ENCODE results near the gene ATRIP.

Gene ATRIP

GRCh38 chr3:48505146-48505545 lies 58.6 kb downstream of the ATRIP start:
- DNase-seq = no peak

- DNase-seq = no peak
Observed at GRCh38 chr3:48505968-48506504, 59.5 kb downstream of the ATRIP start.

- DNase-seq = no peak
Observed at GRCh38 chr3:48507256-48508061, 60.9 kb downstream of the ATRIP start.

GRCh38 chr3:48511551-48511950 lies 65.0 kb downstream of the ATRIP start:
- no peak for DNase-seq

- DNase-seq = no peak
Observed at GRCh38 chr3:48514431-48515227, 68.1 kb downstream of the ATRIP start.
